Measurements from ENCODE around the gene TCEA2.

The TCEA2 gene

DNA sequence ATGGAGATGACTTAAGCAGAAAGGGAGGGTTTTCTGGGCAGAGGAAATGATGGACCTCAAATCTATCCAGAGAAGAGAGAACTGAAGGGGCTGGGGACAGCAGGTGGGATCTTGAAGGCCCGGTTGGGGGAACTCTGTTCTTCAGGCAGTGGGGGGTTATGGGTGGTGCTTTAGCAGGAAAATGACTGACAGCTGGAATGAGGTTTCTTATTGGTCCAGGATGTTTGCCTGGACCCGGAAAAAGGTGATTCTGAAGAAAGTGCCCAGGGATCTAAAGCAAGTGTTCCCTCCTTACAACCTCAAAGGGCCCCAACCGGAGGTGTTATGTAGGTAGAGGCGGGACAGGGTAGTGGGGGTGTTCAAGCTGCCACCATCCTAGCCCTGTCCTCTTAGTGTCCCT is 32.5 kb downstream of the TCEA2 start:
- no peak for DNase-seq (ENCODE audit: low read depth)

DNA sequence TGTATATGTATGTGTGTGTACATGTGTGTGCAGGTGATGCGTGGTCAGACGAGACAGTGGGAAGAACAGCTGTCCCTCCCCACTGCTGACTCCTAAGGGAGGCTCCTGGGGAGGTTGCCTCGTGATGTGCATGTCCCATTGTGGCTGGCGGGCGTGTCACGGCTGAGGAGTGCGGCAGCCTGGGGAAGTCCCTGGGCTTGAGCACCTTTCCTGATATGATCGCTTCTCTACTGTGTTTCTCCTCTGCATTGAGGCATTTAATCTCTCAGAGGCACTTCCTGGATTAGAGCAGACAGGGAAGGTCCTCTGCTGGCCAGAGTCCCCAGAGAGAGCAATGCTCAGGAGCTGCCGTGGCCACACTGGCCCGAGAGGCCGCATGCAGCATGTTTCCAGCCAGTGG is 32.9 kb downstream of the TCEA2 start:
- DNase-seq (ENCODE audit: low read depth), result no peak

DNA sequence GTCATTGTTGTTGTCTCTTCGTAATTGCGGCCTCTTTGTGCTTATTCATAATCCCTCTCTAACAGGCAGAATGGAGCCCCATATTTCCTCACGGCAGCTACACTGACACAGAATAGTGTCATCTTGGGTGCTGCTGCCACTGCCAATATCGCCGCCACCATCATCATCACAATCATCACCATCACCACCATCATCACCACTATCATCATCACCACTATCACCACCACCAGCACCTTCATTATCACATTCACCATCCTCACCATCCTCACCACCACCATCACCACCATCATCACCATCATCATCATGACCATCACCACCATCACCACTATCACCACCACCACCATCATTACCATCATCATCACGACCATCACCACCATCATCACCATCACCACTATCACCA is 33.5 kb downstream of the TCEA2 start:
- DNase-seq (ENCODE audit: low read depth), result no peak

GRCh38 chr20:64098471-64099013 is 35.5 kb downstream of the TCEA2 start:
- DNase-seq (ENCODE audit: low read depth), result no peak

GRCh38 chr20:64099086-64099786 is 36.2 kb downstream of the TCEA2 start:
- no peak for DNase-seq (ENCODE audit: low read depth)

DNA sequence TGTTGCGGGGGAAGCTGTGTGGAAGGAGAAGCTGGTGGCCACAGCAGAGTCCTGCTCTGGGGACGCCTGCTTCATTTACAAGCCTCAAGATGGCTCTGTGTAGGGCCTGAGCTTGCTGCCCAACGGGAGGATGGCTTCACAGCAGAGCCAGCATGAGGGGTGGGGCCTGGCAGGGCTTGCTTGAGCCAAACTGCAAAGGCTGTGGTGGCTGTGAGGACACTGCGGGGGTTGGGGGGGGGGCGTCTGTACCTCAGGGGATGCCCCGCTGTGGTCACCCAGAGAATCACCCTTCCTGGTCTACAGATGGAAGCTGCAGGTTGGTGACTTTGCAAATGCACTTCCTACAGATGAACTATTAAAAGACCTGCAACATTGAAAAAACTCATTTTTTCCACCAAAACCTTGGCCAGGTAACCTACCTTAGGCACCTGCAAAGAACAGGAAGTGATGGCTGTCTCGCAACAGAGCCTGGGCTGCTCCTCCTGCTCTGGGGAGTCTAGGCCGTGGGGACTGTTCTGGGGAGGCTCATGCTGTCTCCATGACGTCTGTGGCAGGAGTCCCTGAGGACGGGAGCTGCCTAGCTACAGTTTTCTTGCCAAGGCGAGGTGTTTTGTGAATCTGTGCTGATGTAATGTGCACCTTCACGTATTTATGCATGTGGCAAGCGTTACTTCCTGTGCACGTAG is 37.0 kb downstream of the TCEA2 start:
- DNase-seq (ENCODE audit: low read depth), result no peak

DNA sequence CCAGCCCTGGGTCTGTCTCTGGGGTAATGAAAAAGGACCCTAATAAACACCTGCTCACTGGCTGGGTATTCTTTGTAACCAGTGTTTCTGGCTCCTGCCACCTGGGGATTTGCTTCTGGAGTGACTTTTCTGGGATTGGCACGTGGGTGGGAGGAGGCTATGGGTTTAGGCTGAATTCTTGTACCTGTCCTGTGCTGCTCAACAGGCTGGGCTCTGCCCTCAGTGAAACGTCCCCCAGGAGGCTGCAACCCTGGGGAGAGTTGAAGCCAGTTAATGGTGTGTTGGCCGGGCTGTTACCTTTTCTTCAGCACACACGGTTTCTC is 37.5 kb downstream of the TCEA2 start:
- DNase-seq (ENCODE audit: low read depth), result no peak

GRCh38 chr20:64100946-64101688 is 38.1 kb downstream of the TCEA2 start:
- no peak for DNase-seq (ENCODE audit: low read depth)

- DNase-seq (ENCODE audit: low read depth), result no peak
Observed at GRCh38 chr20:64101731-64102621, 39.0 kb downstream of the TCEA2 start.

- DNase-seq (ENCODE audit: low read depth), result no peak
Observed at GRCh38 chr20:64102647-64103354, 39.8 kb downstream of the TCEA2 start.

DNA sequence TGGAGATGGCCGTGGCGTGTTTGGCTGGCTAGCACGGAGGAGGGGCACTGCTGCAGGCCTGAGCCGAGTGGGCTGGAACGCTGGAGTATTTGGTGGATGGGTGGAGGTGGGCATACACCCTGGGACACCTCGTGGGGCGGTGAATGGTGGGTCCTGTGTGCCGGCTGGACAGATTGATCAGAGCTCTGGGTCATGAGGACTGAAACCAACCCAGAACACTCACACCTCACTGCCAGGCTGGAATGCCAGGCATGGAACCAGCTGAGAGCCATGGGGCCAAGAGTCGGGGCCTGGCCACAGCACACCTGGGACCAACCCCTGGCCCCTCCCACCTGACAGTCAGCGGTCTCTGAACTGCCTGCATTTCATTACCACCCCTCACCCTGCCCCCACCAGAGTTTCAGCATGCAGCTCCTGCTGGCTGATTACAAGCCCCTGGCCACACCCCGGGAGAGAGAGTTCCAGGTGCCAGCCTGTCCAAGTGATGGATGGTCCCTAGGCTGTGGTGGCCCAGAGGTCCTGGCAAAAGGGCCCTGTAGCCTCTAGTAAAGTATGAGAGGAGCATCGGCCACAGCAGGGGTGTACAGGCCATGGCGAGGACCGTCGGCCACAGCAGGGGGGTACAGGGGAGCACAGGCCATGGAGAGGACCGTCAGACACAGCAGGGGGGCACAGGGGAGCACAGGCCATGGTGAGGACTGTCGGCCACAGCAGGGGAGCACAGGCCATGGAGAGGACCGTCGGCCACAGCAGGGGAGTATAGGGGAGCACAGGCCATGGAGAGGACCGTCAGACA is 41.1 kb downstream of the TCEA2 start:
- no peak for DNase-seq (ENCODE audit: low read depth)

GRCh38 chr20:64104667-64105451 is 41.9 kb downstream of the TCEA2 start:
- no peak for DNase-seq (ENCODE audit: low read depth)

DNA sequence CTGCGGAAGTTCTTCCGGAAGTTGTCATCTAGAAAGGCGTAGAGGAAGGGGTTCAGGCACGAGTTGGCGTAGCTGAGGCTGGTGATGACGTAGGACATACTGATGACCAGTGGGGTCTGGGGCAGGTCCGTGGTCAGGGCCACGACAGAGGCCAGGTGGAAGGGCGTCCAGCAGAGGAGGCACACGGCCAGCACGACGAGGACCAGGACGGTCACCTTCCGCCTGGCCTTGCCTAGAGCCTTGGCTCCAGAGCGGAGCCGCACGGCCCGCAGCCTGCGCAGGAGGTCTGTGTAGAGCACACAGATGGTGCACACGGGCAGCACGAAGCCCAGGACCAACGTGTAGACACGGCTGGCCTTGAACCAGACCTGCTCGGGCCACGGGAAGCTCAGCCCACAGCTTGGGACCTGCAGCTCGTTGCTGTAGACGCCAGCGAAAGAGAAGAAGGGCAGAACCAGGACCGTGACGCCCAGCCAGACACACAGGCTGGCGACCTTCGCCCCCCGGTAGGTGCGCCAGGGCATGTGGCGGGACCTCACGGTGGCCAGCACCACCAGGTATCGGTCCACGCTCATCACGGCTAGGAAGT is 42.9 kb downstream of the TCEA2 start:
- DNase-seq (ENCODE audit: low read depth), result no peak

GRCh38 chr20:64106435-64106961 is 43.5 kb downstream of the TCEA2 start:
- no peak for DNase-seq (ENCODE audit: low read depth)

DNA sequence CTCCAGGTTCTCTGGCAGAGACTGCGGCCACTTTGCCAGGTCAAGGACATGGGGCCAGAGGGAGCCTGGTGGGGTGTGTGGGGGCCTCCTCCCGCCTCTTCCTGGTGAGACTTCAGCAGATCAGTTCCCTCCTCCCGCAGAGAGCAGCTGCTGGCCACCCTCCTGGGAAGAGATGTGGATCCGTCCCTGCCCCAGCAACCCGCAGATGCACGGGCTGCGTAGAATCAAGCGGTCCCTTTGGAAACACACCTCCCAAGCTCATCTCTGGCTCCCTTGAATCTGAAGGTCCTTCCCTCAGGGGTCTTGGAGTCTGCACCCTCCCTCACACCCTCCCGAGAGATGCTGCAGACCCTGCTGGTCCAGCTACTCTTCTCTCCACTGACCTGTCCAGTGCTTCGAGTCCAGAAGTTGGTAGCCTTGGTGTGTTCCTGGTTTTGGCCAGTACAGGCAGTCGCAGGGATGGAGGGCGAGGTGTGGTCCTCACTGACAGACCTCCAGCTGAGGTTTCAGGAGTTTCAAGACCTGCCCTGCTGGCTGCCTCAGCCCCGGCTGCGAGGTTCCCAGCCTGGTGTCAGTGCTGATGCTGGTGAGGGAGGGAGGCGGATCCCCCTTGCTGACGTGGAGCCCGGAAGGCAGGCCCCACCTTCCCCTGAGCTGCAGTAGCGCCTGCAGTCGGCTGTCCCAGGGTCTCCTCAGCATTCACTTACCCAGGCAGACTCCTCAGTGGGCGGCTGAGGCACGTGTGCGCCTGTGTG is 44.2 kb downstream of the TCEA2 start, which contains the start of gene NPBWR2:
Gene NPBWR2 (minus strand): TSS at position 585 of the 755 bp plus-strand sequence. CDS start 734 bp downstream, outside the sequence.
- no peak for DNase-seq (ENCODE audit: low read depth)

GRCh38 chr20:64107736-64108457 is 44.9 kb downstream of the TCEA2 start:
- DNase-seq (ENCODE audit: low read depth), result no peak
